Frontal cortex (tissue), 4 donors: ENCODE results near the gene PLPPR1. TPM values are rescaled to one million over a fixed set of nuclear protein-coding genes. Genes with fewer than 3 reads are reported as not detected.
"Not testable (repeated sequence)": the region's sequence is repeated elsewhere in the genome, so short reads cannot be mapped to it uniquely, and the experiment has no call there.

Experiments
- DNase-seq, 2 donors: peaks; one replicate each; pipeline ENCODE4 v3.0.0; 2012; ENCODE audit warnings: low spot score in 2 of 2
- FAIRE-seq: peaks from 2 replicates; lab custom pipeline; 2012; peaks lifted over from hg19 to GRCh38; lab: Jason Lieb, UNC
- total RNA-seq: library from RNA; depleted of rRNA; stranded (reverse); fragments of >200 nt; gene quantifications from one replicate; pipeline ENCODE4 v1.2.3, GENCODE V29; 2014
- donor health status: control.
- donor health status: control.
- donor health status: control.

The PLPPR1 gene
- total RNA-seq, 1 donor from 2014 or later: 249 TPM

GRCh38 chr9:101038488-101038887 lies 10.0 kb downstream of the PLPPR1 start:
- DNase-seq: no peak
- FAIRE-seq: no peak

GRCh38 chr9:101039581-101039980 lies 11.1 kb downstream of the PLPPR1 start:
- not testable (repeated sequence) for DNase-seq, FAIRE-seq

GRCh38 chr9:101047848-101048397 lies 19.4 kb downstream of the PLPPR1 start:
- DNase-seq: peak in 1 of 2 donors; percentile 17
- no peak for FAIRE-seq

- FAIRE-seq (no peak), DNase-seq (no peak)
Observed at GRCh38 chr9:101050650-101051049, 22.1 kb downstream of the PLPPR1 start.

GRCh38 chr9:101054657-101055056 lies 26.1 kb downstream of the PLPPR1 start:
- FAIRE-seq (no peak), DNase-seq (no peak)

- DNase-seq (no peak), FAIRE-seq (no peak)
Observed at GRCh38 chr9:101055516-101055915, 27.0 kb downstream of the PLPPR1 start.

- DNase-seq (no peak), FAIRE-seq (no peak)
Observed at GRCh38 chr9:101062686-101063085, 34.2 kb downstream of the PLPPR1 start.

- FAIRE-seq: no peak
Observed at GRCh38 chr9:101063192-101063591, 34.7 kb downstream of the PLPPR1 start.

GRCh38 chr9:101064206-101064605 lies 35.7 kb downstream of the PLPPR1 start:
- FAIRE-seq (no peak), DNase-seq (no peak)

More at GRCh38 chr9:101063192-101063591, 34.7 kb downstream of the PLPPR1 start:
- DNase-seq: no peak

GRCh38 chr9:101065930-101066329 lies 37.4 kb downstream of the PLPPR1 start:
- no peak for FAIRE-seq
- no peak for DNase-seq

GRCh38 chr9:101068696-101069095 lies 40.2 kb downstream of the PLPPR1 start:
- DNase-seq (no peak), FAIRE-seq (no peak)

GRCh38 chr9:101072259-101072658 lies 43.7 kb downstream of the PLPPR1 start:
- DNase-seq (no peak), FAIRE-seq (no peak)

GRCh38 chr9:101073122-101073521 lies 44.6 kb downstream of the PLPPR1 start:
- no peak for DNase-seq
- no peak for FAIRE-seq

GRCh38 chr9:101081641-101082040 lies 53.1 kb downstream of the PLPPR1 start:
- FAIRE-seq (no peak), DNase-seq (no peak)

- FAIRE-seq (no peak), DNase-seq (no peak)
Observed at GRCh38 chr9:101083448-101084202, 55.1 kb downstream of the PLPPR1 start.

GRCh38 chr9:101087426-101087825 lies 58.9 kb downstream of the PLPPR1 start:
- DNase-seq (no peak), FAIRE-seq (no peak)

GRCh38 chr9:101092922-101093321 lies 64.4 kb downstream of the PLPPR1 start:
- DNase-seq: no peak
- FAIRE-seq: no peak

GRCh38 chr9:101093620-101094019 lies 65.1 kb downstream of the PLPPR1 start:
- FAIRE-seq (no peak), DNase-seq (no peak)

GRCh38 chr9:101094686-101095085 lies 66.2 kb downstream of the PLPPR1 start:
- FAIRE-seq (no peak), DNase-seq (no peak)

GRCh38 chr9:101097210-101097609 lies 68.7 kb downstream of the PLPPR1 start:
- FAIRE-seq: no peak
- DNase-seq: no peak

- FAIRE-seq: no peak
- DNase-seq: no peak
Observed at GRCh38 chr9:101098392-101098791, 69.9 kb downstream of the PLPPR1 start.

- DNase-seq (no peak), FAIRE-seq (no peak)
Observed at GRCh38 chr9:101114317-101114716, 85.8 kb downstream of the PLPPR1 start.
